Spleen (tissue), 7 donors: ENCODE measurements around the gene RPL18A.

Source experiments
- POLR2A ChIP-seq, 3 donors: fragments of 450-650 bp; IDR thresholded peaks; one replicate each; pipeline ENCODE4 v1.5.1; 2017; ENCODE audit warnings: antibody characterized with exemption in 3 of 3, mild to moderate bottlenecking in 1 of 3
- TF ChIP-seq, protein P1 (sequence below), 11 experiments: fragments of 200-600 bp in 7 of 11; fragments of 450-650 bp in 4 of 11; sonication (generic) in 4 of 11; IDR thresholded peaks in 8 of 11; conservative IDR thresholded peaks in 3 of 11; 1 replicate in 7 of 11; 2 replicates in 4 of 11; pipeline versions ENCODE4 v1.4.0 to v1.8.0; 2016 to 2021; ENCODE audit warnings: antibody characterized with exemption in 11 of 11, inconsistent platforms in 4 of 11, mild to moderate bottlenecking in 1 of 11
- donor health status: DM: no; HTN: no; CAD: no; lungs with moderate emphysema.
- donor health status: DM: no; HTN: no; CAD: no.
- donor health status: DM: no; HTN: no; CAD: no.

DNA sequence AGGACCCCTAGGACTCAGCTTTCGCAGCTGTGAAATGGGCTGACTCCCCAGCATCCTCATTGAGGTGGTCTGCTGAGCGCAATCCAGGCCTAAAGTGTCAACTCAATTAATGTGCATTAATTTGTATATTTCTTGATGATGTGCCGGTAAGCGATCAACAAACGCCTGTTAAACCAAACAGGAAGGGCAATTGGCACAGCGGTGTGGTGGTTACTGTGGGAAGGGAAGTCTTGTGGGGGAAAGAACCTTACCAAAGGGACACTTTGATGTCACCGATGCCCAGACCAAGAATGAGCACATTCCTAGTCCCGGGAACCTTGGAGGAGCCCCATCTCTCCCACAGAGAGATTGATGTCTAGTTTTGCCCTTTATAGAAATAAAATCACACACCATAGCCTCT, 13.6 kb upstream of the RPL18A start:
- TF ChIP-seq, protein P1, sequence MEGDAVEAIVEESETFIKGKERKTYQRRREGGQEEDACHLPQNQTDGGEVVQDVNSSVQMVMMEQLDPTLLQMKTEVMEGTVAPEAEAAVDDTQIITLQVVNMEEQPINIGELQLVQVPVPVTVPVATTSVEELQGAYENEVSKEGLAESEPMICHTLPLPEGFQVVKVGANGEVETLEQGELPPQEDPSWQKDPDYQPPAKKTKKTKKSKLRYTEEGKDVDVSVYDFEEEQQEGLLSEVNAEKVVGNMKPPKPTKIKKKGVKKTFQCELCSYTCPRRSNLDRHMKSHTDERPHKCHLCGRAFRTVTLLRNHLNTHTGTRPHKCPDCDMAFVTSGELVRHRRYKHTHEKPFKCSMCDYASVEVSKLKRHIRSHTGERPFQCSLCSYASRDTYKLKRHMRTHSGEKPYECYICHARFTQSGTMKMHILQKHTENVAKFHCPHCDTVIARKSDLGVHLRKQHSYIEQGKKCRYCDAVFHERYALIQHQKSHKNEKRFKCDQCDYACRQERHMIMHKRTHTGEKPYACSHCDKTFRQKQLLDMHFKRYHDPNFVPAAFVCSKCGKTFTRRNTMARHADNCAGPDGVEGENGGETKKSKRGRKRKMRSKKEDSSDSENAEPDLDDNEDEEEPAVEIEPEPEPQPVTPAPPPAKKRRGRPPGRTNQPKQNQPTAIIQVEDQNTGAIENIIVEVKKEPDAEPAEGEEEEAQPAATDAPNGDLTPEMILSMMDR (IDR thresholded peaks at IDR 0.05 in 8 of 11, conservative IDR thresholded peaks at IDR 0.05 in 3 of 11) = no peak
- TF ChIP-seq POLR2A (IDR thresholded peaks at IDR 0.05) = no peak
